Urinary bladder (tissue), 4 donors: ENCODE data around the gene DNAJC13. TPM values are rescaled to one million over a fixed set of nuclear protein-coding genes. Genes with fewer than 3 reads are reported as not detected.
"Not testable (repeated sequence)": the region's sequence is repeated elsewhere in the genome, so short reads cannot be mapped to it uniquely, and the experiment has no call there.

Source experiments
- DNase-seq: peaks from one replicate; pipeline ENCODE4 v3.0.0-alpha.2; 2015; ENCODE audit errors: extremely low spot score
- H3K27ac ChIP-seq: one replicate; pipeline ENCODE4 v1.5.1; 2013; ENCODE audit warnings: low read depth, mild to moderate bottlenecking, moderate library complexity
- H3K36me3 ChIP-seq: one replicate; pipeline ENCODE4 v1.6.1; 2013; ENCODE audit warnings: mild to moderate bottlenecking, moderate library complexity; ENCODE audit not compliant: insufficient read depth
- H3K4me1 ChIP-seq: one replicate; pipeline ENCODE4 v1.6.1; 2013; ENCODE audit warnings: mild to moderate bottlenecking, moderate library complexity; ENCODE audit not compliant: insufficient read depth
- H3K4me3 ChIP-seq: one replicate; pipeline ENCODE4 v1.5.1; 2013; ENCODE audit warnings: low read depth, low read length
- WGBS: extraction: QIAGEN DNeasy Blood & Tissue Kit; methylation state at CpG from one replicate; pipeline ENCODE4 v1.1.7; 2013; 5-methylcytosine and 5-hydroxymethylcytosine counted together
- polyA plus RNA-seq: library from polyadenylated mRNA; stranded (reverse); fragments of 200-250 nt; gene quantifications from one replicate; pipeline ENCODE4 v1.2.3, GENCODE V29; 2013
- total RNA-seq: library from RNA; depleted of rRNA; stranded (reverse); fragments of >200 nt; gene quantifications from one replicate; pipeline ENCODE4 v1.2.3, GENCODE V29; 2014
- donor health status: healthy with polysubstance abuse.
- donor health status: healthy.

The DNAJC13 gene
- total and polyA plus RNA-seq, 2 donors: 17.3 to 111 TPM

GRCh38 chr3:132550579-132551305 is 133.4 kb downstream of the DNAJC13 start:
- 60% methylated on average over 3 of the region's 3 CpGs for WGBS

GRCh38 chr3:132553826-132554225 is 136.5 kb downstream of the DNAJC13 start:
- DNase-seq: no peak
- Histone ChIP-seq H3K4me1 (no peaks in the 10 kb centered on the region), H3K36me3 (no peaks in the 10 kb centered on the region), H3K4me3 (no peak overlapping the region), H3K27ac (no peak overlapping the region)
- WGBS: 76% methylated on average over 6 of the region's 6 CpGs

More at GRCh38 chr3:132550579-132551305, 133.4 kb downstream of the DNAJC13 start:
- H3K36me3 ChIP-seq: no peaks in the 10 kb centered on the region
- no peak for DNase-seq
- H3K27ac ChIP-seq: no peak overlapping the region
- H3K4me3 ChIP-seq: no peak overlapping the region
- H3K4me1 ChIP-seq: no peaks in the 10 kb centered on the region

GRCh38 chr3:132554437-132554836 is 137.1 kb downstream of the DNAJC13 start:
- H3K4me1 ChIP-seq: no peaks in the 10 kb centered on the region
- no peak overlapping the region for H3K27ac ChIP-seq
- WGBS: 49% methylated on average over 8 of the region's 8 CpGs
- no peak for DNase-seq
- peaks cover 2% of the 10 kb centered on the region for H3K36me3 ChIP-seq
- no peak overlapping the region for H3K4me3 ChIP-seq

GRCh38 chr3:132555306-132556035 is 138.2 kb downstream of the DNAJC13 start:
- H3K4me3 ChIP-seq: no peak overlapping the region
- 74% methylated on average over 5 of the region's 5 CpGs for WGBS
- no peak for DNase-seq
- H3K4me1 ChIP-seq: no peaks in the 10 kb centered on the region
- no peak overlapping the region for H3K27ac ChIP-seq
- peaks cover 2% of the 10 kb centered on the region for H3K36me3 ChIP-seq

- not testable (repeated sequence) for DNase-seq, H3K27ac ChIP-seq, H3K4me1 ChIP-seq, H3K36me3 ChIP-seq, H3K4me3 ChIP-seq
- 88% methylated on average over 3 of the region's 3 CpGs for WGBS
Observed at GRCh38 chr3:132556036-132556386, 138.7 kb downstream of the DNAJC13 start.

GRCh38 chr3:132556508-132557159 is 139.3 kb downstream of the DNAJC13 start:
- no peak overlapping the region for H3K27ac ChIP-seq
- WGBS: 52% methylated on average over 8 of the region's 8 CpGs
- H3K4me1 ChIP-seq: no peaks in the 10 kb centered on the region
- no peak for DNase-seq
- H3K36me3 ChIP-seq: peaks cover 2% of the 10 kb centered on the region
- H3K4me3 ChIP-seq: no peak overlapping the region

GRCh38 chr3:132561003-132561402 is 143.7 kb downstream of the DNAJC13 start:
- 83% methylated on average over 4 of the region's 4 CpGs for WGBS

GRCh38 chr3:132563420-132564069 is 146.2 kb downstream of the DNAJC13 start:
- Histone ChIP-seq H3K4me1 (no peaks in the 10 kb centered on the region), H3K4me3 (no peak overlapping the region), H3K27ac (no peak overlapping the region), H3K36me3 (peaks cover 2% of the 10 kb centered on the region)
- WGBS: 82% methylated on average over 4 of the region's 4 CpGs
- no peak for DNase-seq

More at GRCh38 chr3:132561003-132561402, 143.7 kb downstream of the DNAJC13 start:
- no peaks in the 10 kb centered on the region for H3K4me1 ChIP-seq
- no peak for DNase-seq
- no peak overlapping the region for H3K27ac ChIP-seq
- peaks cover 2% of the 10 kb centered on the region for H3K36me3 ChIP-seq
- H3K4me3 ChIP-seq: no peak overlapping the region

GRCh38 chr3:132564070-132564465 is 146.8 kb downstream of the DNAJC13 start:
- WGBS: 82% methylated on average over 2 of the region's 2 CpGs
- H3K4me3 ChIP-seq: no peak overlapping the region
- no peak overlapping the region for H3K27ac ChIP-seq
- H3K36me3 ChIP-seq: peaks cover under 1% of the 10 kb centered on the region
- DNase-seq: no peak
- H3K4me1 ChIP-seq: no peaks in the 10 kb centered on the region

GRCh38 chr3:132568422-132568821 is 151.1 kb downstream of the DNAJC13 start:
- Histone ChIP-seq H3K4me1 (no peaks in the 10 kb centered on the region), H3K4me3 (no peak overlapping the region), H3K27ac (no peak overlapping the region), H3K36me3 (no peaks in the 10 kb centered on the region)
- no peak for DNase-seq
- WGBS: 71% methylated on average over 2 of the region's 2 CpGs

- no peak for DNase-seq
- H3K27ac ChIP-seq: no peak overlapping the region
- no peak overlapping the region for H3K4me3 ChIP-seq
- no peaks in the 10 kb centered on the region for H3K4me1 ChIP-seq
- H3K36me3 ChIP-seq: no peaks in the 10 kb centered on the region
- 11% methylated on average over 2 of the region's 2 CpGs for WGBS
Observed at GRCh38 chr3:132569153-132569552, 151.9 kb downstream of the DNAJC13 start.

GRCh38 chr3:132569580-132569979 is 152.3 kb downstream of the DNAJC13 start:
- no peaks in the 10 kb centered on the region for H3K36me3 ChIP-seq
- no peak overlapping the region for H3K27ac ChIP-seq
- no peak for DNase-seq
- no peaks in the 10 kb centered on the region for H3K4me1 ChIP-seq
- H3K4me3 ChIP-seq: no peak overlapping the region
- 23% methylated on average over 1 of the region's 1 CpG for WGBS

- DNase-seq: no peak
- Histone ChIP-seq H3K36me3 (no peaks in the 10 kb centered on the region), H3K27ac (no peak overlapping the region), H3K4me1 (no peaks in the 10 kb centered on the region), H3K4me3 (no peak overlapping the region)
- WGBS: 44% methylated on average over 2 of the region's 2 CpGs
Observed at GRCh38 chr3:132570016-132570415, 152.7 kb downstream of the DNAJC13 start.
